ENCODE data around the gene UQCC2. TPM values are rescaled to one million over a fixed set of nuclear protein-coding genes. Genes with fewer than 3 reads are reported as not detected.

UQCC2 gene
- total RNA-seq, 2 donors from 2014 or later: 24.5 to 25.7 TPM

DNA sequence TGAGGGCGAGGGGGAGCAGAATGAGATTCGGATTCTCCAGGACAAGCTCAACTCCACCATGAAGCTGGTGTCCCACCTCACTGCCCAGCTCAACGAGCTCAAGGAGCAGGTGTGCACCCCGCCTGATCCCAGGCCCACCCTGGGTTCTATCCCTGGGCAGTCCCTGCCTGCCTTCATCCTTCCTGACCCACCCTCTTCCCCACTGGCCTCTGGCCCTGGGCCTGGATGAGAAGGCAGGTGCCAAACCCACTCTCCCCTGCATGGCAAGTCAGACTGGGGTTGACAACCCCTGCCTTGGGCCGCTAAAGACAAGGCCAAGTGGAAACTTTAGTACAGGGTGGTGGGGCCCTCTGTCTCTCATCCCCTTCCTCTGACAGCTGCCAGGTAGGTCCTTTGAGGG, 16.5 kb downstream of the UQCC2 start:
- intact Hi-C loops (cut with DNase I): loop anchor here (5.0 kb wide), 1 partner anchor 108 kb away; no protein-coding TSS in a partner anchor
- Histone ChIP-seq H3K4me3 (no peak overlapping the region), H3K9me3 (no peaks in the 10 kb centered on the region), H3K27ac (no peak overlapping the region), H3K4me1 (replicated peaks) (peaks cover 15% of the 10 kb centered on the region), H3K27me3 (replicated peaks; ENCODE audit: insufficient read depth) (no peaks in the 10 kb centered on the region), H3K36me3 (no peaks in the 10 kb centered on the region)
- 87% methylated on average over 5 of the region's 5 CpGs for WGBS
- TF ChIP-seq POLR2AphosphoS5 (IDR thresholded peaks at IDR 0.05): no peak
- TF ChIP-seq, protein P1, sequence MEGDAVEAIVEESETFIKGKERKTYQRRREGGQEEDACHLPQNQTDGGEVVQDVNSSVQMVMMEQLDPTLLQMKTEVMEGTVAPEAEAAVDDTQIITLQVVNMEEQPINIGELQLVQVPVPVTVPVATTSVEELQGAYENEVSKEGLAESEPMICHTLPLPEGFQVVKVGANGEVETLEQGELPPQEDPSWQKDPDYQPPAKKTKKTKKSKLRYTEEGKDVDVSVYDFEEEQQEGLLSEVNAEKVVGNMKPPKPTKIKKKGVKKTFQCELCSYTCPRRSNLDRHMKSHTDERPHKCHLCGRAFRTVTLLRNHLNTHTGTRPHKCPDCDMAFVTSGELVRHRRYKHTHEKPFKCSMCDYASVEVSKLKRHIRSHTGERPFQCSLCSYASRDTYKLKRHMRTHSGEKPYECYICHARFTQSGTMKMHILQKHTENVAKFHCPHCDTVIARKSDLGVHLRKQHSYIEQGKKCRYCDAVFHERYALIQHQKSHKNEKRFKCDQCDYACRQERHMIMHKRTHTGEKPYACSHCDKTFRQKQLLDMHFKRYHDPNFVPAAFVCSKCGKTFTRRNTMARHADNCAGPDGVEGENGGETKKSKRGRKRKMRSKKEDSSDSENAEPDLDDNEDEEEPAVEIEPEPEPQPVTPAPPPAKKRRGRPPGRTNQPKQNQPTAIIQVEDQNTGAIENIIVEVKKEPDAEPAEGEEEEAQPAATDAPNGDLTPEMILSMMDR (IDR thresholded peaks at IDR 0.05): no peak
- no peak for DNase-seq (ENCODE audit: low spot score)

DNA sequence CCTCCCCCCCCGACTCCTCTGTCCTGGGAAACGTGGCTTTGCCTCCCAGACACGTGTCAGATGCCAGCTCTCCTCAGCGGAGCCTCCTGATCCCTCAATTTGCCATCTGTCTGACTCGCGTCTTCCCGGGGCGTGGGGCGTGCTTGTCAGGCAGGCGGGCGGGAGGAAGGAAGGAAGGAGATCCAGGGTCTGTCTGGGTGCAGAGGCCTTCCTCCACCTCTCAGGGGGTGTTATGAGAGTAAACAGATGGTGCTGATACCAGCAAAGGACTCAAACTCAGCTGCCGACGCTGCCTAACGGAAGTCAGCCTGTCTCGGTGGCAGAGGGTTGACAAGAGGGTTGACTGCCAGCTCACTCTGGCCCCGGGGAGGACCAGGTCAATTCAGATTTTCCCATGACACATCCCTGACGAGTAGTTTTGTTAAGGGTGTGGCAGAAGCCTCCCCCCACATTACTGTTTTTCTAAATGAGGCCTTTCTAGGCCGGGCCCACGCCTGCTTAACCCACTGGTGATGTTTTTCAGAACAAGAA, 17.0 kb downstream of the UQCC2 start:
- H3K36me3 ChIP-seq: no peaks in the 10 kb centered on the region
- intact Hi-C loops (cut with DNase I): no loop called here
- H3K4me1 ChIP-seq (replicated peaks): peaks cover 15% of the 10 kb centered on the region
- no peak for TF ChIP-seq POLR2AphosphoS5 (IDR thresholded peaks at IDR 0.05)
- no peak for TF ChIP-seq POLR2A (IDR thresholded peaks at IDR 0.05)
- TF ChIP-seq, protein P1 (IDR thresholded peaks at IDR 0.05): no peak
- H3K27ac ChIP-seq: no peak overlapping the region
- no peaks in the 10 kb centered on the region for H3K9me3 ChIP-seq
- no peak overlapping the region for H3K4me3 ChIP-seq
- no peak for DNase-seq (ENCODE audit: low spot score)
- WGBS: 69% methylated on average over 19 of the region's 19 CpGs
- H3K27me3 ChIP-seq (replicated peaks; ENCODE audit: insufficient read depth): no peaks in the 10 kb centered on the region

DNA sequence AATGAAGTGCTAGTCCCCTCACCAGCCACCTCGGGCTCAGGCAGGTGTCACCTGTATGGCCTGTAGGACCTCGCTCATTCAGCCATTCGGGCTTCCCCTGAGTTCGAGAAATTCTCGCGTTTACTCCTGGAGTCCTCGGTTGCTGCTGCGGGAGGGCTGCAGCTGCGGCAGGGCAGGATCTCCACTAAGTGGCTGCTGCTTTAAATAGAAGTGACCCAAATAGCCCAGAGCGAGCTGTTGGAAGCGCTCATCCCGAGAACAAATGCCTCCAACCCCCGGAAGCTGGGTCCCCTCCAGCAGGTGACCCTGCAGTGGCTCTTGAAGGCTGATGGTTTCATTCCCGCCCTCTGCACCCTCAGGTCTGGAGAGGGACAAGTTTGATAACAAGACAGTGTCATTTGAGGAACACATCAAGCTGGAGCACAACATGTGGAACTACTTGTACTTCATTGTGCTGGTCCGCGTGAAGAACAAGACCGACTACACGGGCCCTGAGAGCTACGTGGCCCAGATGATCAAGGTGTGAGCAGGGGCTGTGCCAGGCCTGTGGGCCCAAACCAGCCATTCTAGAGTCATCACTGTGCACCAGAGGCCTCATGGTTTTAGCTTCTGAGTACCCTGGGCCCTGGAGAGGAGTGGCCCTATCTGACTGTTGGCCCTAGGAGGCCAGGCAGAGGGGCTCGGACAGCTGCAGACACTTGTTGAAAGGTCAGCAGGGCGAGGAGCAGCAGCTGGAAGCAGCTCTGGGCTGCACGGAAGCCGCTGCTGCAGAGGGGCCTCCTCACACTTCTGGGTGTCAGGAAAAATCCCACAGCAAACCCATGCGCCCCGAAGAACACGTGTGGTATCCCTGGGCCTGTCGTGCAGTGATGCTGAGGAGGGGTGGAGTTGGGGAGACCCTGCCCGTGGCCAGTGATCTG, 18.1 kb downstream of the UQCC2 start:
- intact Hi-C loops (cut with DNase I): no loop called here

DNA sequence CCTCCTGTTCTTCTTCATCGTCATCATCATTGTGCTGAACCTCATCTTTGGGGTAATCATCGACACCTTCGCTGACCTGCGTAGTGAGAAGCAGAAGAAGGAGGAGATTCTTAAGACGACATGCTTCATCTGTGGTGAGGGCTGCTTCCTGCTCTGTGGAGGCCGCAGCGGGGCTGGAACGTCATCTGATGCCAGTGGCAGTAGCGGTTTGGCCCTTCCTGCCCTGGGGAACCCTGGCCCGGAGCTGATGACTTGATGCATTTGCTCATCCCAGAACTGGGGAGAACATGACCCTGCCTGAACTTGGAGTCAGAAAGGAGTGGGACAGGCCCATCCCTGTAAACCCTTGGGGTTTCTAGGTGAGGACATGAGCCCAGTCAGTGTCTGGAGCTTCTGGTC, 18.7 kb downstream of the UQCC2 start:
- Histone ChIP-seq H3K27ac (no peak overlapping the region), H3K36me3 (peaks cover 0 to 13% of the 10 kb centered on the region in 2 donors), H3K4me1 (replicated peaks) (peaks cover 15% of the 10 kb centered on the region), H3K4me3 (no peak overlapping the region), H3K9me3 (no peaks in the 10 kb centered on the region), H3K27me3 (replicated peaks; ENCODE audit: insufficient read depth) (no peaks in the 10 kb centered on the region)
- intact Hi-C loops (cut with DNase I): no loop called here
- 80% methylated on average over 10 of the region's 10 CpGs for WGBS
- TF ChIP-seq, protein P1 (IDR thresholded peaks at IDR 0.05): no peak
- TF ChIP-seq POLR2AphosphoS5 (IDR thresholded peaks at IDR 0.05): no peak
- no peak for TF ChIP-seq POLR2A (IDR thresholded peaks at IDR 0.05)
- no peak for DNase-seq (ENCODE audit: low spot score)

More for the DNA sequence above, 18.1 kb downstream of the UQCC2 start:
- TF ChIP-seq, protein P1 (IDR thresholded peaks at IDR 0.05): no peak
- TF ChIP-seq POLR2AphosphoS5 (IDR thresholded peaks at IDR 0.05) (no peak), POLR2A (IDR thresholded peaks at IDR 0.05) (no peak)
- WGBS: 80% methylated on average over 28 of the region's 28 CpGs
- Histone ChIP-seq H3K4me3 (no peak overlapping the region), H3K4me1 (replicated peaks) (peaks cover 15% of the 10 kb centered on the region), H3K27me3 (replicated peaks; ENCODE audit: insufficient read depth) (no peaks in the 10 kb centered on the region), H3K36me3 (peaks cover 0 to 6% of the 10 kb centered on the region in 2 donors), H3K27ac (no peak overlapping the region), H3K9me3 (no peaks in the 10 kb centered on the region)
- DNase-seq (ENCODE audit: low spot score): no peak

All from prostate gland (tissue), 2 donors.